ENCODE results near the gene SH3PXD2B.
"Not testable (repeated sequence)": the region's sequence is repeated elsewhere in the genome, so short reads cannot be mapped to it uniquely, and the experiment has no call there.

Gene SH3PXD2B

DNA sequence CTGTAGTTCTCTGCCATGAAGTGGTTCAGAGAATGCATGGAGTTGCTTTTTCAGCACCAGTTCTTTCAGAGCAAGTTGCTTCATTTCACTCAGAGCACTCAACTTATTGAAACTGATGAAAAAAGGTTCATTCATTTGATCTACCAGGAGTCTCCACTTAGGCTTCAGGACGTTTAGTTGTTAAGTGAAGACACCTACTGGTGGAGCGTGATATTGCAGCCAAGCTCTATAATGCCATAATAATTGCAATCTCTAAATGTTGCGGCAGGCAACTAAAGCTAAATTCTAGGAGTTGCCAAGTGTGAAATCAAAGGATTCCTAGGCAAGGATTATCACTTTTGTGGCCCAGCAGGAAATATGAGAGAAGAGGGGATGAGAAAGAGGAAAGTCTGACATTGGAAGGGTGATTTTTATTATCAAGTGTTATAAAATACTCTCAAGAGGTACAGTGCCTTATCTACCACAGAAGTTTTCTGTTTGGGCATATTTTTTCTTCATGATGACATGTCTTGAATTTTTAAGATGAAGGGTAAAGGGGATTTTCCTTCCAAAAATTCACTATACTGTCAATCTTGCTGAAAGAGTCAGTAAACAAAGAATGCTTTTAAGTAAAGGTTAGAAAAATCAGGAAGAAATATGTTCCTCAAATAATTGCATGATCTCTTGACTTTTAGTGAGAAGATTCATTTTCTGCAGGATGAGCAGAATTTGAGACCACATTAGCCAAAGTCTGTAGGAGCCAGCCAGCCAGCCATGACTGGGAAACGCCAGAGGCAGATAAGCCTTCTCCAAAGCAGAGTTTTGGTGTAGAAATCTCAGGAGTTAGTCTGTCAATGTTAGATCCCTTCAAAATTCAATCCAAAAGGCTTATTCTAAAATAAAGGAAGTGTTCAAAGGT lies 83.4 kb downstream of the SH3PXD2B start:
- H3K27ac Mint-ChIP-seq: no peak overlapping the region
- no peaks in the 10 kb centered on the region for H3K4me1 Mint-ChIP-seq
- H3K36me3 Mint-ChIP-seq: no peaks in the 10 kb centered on the region
- H3K9me3 Mint-ChIP-seq: no peaks in the 10 kb centered on the region
- no peak overlapping the region for H3K4me3 Mint-ChIP-seq
- H3K27me3 Mint-ChIP-seq: no peaks in the 10 kb centered on the region

- no peaks in the 10 kb centered on the region for H3K27me3 Mint-ChIP-seq
- no peaks in the 10 kb centered on the region for H3K4me1 Mint-ChIP-seq
- H3K36me3 Mint-ChIP-seq: no peaks in the 10 kb centered on the region
- no peak overlapping the region for H3K4me3 Mint-ChIP-seq
- H3K9me3 Mint-ChIP-seq: no peaks in the 10 kb centered on the region
- no peak overlapping the region for H3K27ac Mint-ChIP-seq
Measured at GRCh38 chr5:172370237-172370640, 84.1 kb downstream of the SH3PXD2B start.

DNA sequence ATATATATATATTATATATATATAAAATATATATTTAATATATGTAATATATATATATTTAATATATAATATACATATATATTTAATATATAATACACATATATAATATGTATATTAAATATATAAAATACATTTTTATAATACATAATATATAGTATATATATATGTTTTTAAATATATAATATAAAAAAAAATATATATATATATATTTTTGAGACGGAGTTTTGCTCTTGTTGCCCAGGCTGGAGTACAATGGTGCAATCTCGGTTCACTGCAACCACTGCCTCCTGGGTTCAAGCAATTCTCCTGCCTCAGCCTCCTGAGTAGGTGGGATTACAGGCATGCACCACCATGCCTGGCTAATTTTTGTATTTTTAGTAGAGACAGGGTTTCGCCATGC lies 85.6 kb downstream of the SH3PXD2B start:
- not testable (repeated sequence) for H3K4me3 Mint-ChIP-seq, H3K27ac Mint-ChIP-seq, H3K4me1 Mint-ChIP-seq, H3K36me3 Mint-ChIP-seq, H3K27me3 Mint-ChIP-seq, H3K9me3 Mint-ChIP-seq

DNA sequence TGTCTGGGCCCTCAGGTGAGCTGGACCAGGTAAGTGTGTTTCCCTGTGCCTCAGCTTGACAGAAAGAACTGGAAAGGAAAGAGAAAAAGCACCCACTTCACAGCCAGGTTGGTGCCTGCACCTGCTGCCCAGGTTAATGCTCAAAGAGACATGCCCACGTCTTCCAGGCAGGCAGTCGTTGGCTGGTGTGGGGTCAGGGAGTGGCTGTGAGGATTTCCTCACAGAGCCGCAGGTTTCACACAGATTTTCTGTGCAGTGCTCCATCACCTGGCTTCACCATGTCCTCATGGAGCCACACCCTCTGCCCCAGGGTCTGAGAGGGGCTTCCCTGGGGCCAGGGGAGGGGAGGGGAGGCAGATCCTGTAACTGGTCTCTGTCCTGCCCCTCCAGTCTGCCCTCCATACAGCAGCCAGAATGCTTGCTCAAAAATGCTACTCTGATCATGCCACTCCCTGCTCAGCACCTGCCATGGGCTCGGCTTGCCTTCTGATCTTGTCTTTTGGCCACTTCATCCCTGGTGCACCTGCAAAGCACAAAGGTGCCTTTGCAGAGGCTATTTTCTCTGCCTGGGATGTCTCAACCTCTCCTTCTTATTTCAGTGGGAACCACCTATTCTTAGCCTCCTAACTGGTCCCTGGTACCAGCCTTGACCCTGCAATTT lies 88.2 kb downstream of the SH3PXD2B start:
- Mint-ChIP-seq H3K9me3 (no peaks in the 10 kb centered on the region), H3K4me3 (no peak overlapping the region), H3K27me3 (no peaks in the 10 kb centered on the region), H3K27ac (no peak overlapping the region), H3K36me3 (no peaks in the 10 kb centered on the region), H3K4me1 (peaks cover 4% of the 10 kb centered on the region)

DNA sequence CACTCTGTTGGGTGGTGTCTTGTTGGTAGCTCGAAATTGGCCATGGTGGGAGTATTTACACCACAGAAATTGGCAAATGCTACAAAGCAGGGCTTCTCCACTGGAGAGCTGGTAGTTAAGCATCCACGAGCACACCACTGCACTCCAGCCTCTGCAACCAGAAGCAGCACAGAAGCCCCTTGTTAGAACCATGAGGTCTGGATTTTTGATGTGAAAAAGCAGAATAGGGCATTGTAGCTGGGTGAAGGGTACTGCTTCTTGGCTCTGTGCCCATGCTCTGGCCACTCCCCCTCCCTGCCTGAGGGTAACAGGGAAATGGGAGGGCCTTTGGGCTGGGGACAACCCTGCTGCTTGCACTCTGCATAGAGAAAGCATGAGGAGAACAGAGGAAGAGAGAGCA lies 89.6 kb downstream of the SH3PXD2B start:
- no peaks in the 10 kb centered on the region for H3K27me3 Mint-ChIP-seq
- no peaks in the 10 kb centered on the region for H3K36me3 Mint-ChIP-seq
- peaks cover 4% of the 10 kb centered on the region for H3K4me1 Mint-ChIP-seq
- no peaks in the 10 kb centered on the region for H3K9me3 Mint-ChIP-seq
- H3K4me3 Mint-ChIP-seq: no peak overlapping the region
- H3K27ac Mint-ChIP-seq: no peak overlapping the region

- Mint-ChIP-seq H3K4me3 (no peak overlapping the region), H3K36me3 (no peaks in the 10 kb centered on the region), H3K27ac (no peak overlapping the region), H3K9me3 (no peaks in the 10 kb centered on the region), H3K27me3 (no peaks in the 10 kb centered on the region), H3K4me1 (peaks cover 4% of the 10 kb centered on the region)
Measured at GRCh38 chr5:172362755-172363154, 91.6 kb downstream of the SH3PXD2B start.

DNA sequence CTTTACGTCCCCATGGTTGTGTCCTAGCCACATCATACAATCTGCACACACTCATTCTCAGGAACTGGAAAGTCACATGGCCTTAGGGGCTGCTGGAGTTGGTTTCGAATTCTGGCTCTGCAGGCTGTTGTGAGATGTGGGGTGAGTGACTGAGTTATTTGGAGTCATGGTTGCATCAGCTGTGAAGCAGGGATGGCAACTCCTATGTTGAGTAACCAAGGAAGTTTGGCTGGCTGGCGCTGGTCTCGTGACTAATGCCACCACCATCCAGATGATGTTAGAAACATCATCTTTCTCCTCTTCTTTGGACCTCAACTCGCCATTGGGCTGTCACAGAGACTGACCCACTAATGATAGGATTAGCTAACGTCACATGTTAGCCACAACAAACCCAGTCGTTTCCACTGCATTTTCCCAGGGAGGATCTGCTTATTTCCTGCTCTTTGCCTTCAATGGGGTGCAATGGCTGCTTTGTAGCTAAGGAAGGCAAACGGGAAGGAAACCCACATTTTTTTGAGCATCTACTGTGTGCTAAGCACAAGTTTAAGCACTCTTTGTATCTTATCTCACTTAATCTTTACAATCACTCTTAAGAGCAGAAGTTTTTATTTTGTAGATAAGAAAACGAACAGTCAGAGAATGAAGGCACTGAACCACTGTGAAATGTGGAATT lies 92.6 kb downstream of the SH3PXD2B start:
- peak overlapping the region; percentile 77 for H3K27ac Mint-ChIP-seq
- peaks cover 4% of the 10 kb centered on the region for H3K4me1 Mint-ChIP-seq
- no peaks in the 10 kb centered on the region for H3K36me3 Mint-ChIP-seq
- no peak overlapping the region for H3K4me3 Mint-ChIP-seq
- no peaks in the 10 kb centered on the region for H3K27me3 Mint-ChIP-seq
- no peaks in the 10 kb centered on the region for H3K9me3 Mint-ChIP-seq

DNA sequence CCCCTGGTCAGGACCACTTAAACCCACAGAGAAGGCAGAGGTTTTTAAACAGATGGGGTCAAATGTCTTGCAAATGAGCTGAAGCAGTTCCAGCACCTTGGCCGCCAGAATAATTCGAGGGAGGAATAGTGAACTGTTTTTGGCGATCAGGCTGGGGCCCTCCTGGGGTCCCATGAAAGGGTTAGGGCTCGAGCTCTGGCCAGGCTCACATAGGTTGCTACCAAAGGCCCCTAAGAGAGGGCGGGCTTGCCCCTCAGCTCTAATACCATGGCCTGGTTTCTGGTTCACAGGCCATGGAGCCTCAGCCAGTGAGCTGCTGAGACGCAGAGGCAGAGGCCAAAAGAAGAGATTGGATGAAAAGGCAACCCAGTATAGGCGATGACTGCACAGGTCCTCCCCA lies 96.0 kb downstream of the SH3PXD2B start:
- H3K4me3 Mint-ChIP-seq: no peak overlapping the region
- H3K27ac Mint-ChIP-seq: no peak overlapping the region
- no peaks in the 10 kb centered on the region for H3K36me3 Mint-ChIP-seq
- peaks cover 4% of the 10 kb centered on the region for H3K4me1 Mint-ChIP-seq
- no peaks in the 10 kb centered on the region for H3K27me3 Mint-ChIP-seq
- no peaks in the 10 kb centered on the region for H3K9me3 Mint-ChIP-seq

GRCh38 chr5:172356527-172356926 lies 97.8 kb downstream of the SH3PXD2B start:
- no peaks in the 10 kb centered on the region for H3K9me3 Mint-ChIP-seq
- H3K4me3 Mint-ChIP-seq: no peak overlapping the region
- H3K27me3 Mint-ChIP-seq: no peaks in the 10 kb centered on the region
- no peak overlapping the region for H3K27ac Mint-ChIP-seq
- peaks cover 3% of the 10 kb centered on the region for H3K4me1 Mint-ChIP-seq
- H3K36me3 Mint-ChIP-seq: no peaks in the 10 kb centered on the region

GRCh38 chr5:172356047-172356446 lies 98.3 kb downstream of the SH3PXD2B start:
- Mint-ChIP-seq H3K36me3 (no peaks in the 10 kb centered on the region), H3K4me3 (no peak overlapping the region), H3K27me3 (no peaks in the 10 kb centered on the region), H3K4me1 (no peaks in the 10 kb centered on the region), H3K27ac (no peak overlapping the region), H3K9me3 (no peaks in the 10 kb centered on the region)

- Mint-ChIP-seq H3K4me1 (no peaks in the 10 kb centered on the region), H3K4me3 (no peak overlapping the region), H3K27me3 (no peaks in the 10 kb centered on the region), H3K36me3 (no peaks in the 10 kb centered on the region), H3K9me3 (no peaks in the 10 kb centered on the region), H3K27ac (no peak overlapping the region)
Measured at GRCh38 chr5:172353846-172354245, 100.5 kb downstream of the SH3PXD2B start.

- Mint-ChIP-seq H3K27me3 (no peaks in the 10 kb centered on the region), H3K27ac (no peak overlapping the region), H3K9me3 (no peaks in the 10 kb centered on the region), H3K36me3 (no peaks in the 10 kb centered on the region), H3K4me1 (no peaks in the 10 kb centered on the region), H3K4me3 (no peak overlapping the region)
Measured at GRCh38 chr5:172353271-172353812, 101.0 kb downstream of the SH3PXD2B start.

- H3K4me1 Mint-ChIP-seq, H3K9me3 Mint-ChIP-seq, H3K4me3 Mint-ChIP-seq, H3K27me3 Mint-ChIP-seq, H3K36me3 Mint-ChIP-seq, H3K27ac Mint-ChIP-seq: not testable (repeated sequence)
Measured at GRCh38 chr5:172352526-172352925, 101.8 kb downstream of the SH3PXD2B start.

GRCh38 chr5:172351240-172351778 lies 103.0 kb downstream of the SH3PXD2B start:
- Mint-ChIP-seq H3K27me3 (no peaks in the 10 kb centered on the region), H3K36me3 (no peaks in the 10 kb centered on the region), H3K4me1 (no peaks in the 10 kb centered on the region), H3K9me3 (no peaks in the 10 kb centered on the region), H3K27ac (no peak overlapping the region), H3K4me3 (no peak overlapping the region)

- H3K9me3 Mint-ChIP-seq: no peaks in the 10 kb centered on the region
Measured at GRCh38 chr5:172350212-172351181, 103.8 kb downstream of the SH3PXD2B start.

More at GRCh38 chr5:172350212-172351181, 103.8 kb downstream of the SH3PXD2B start:
- Mint-ChIP-seq H3K27me3 (no peaks in the 10 kb centered on the region), H3K4me3 (no peak overlapping the region), H3K4me1 (no peaks in the 10 kb centered on the region), H3K36me3 (no peaks in the 10 kb centered on the region), H3K27ac (no peak overlapping the region)

Data from activated naive CD4-positive, alpha-beta T cell treated with anti-CD3 and anti-CD28 coated beads, Interleukin-2, amount 50 U/mL, for 24 hours (primary cell).